A549 (cell line): ENCODE data around the gene SPAG6. TPM values are rescaled to one million over a fixed set of nuclear protein-coding genes. Genes with fewer than 3 reads are reported as not detected.

Experiments used
- BHLHE40 ChIP-seq: IDR thresholded peaks from 2 replicates; pipeline ENCODE4 v1.6.1; 2012; ENCODE audit warnings: low read depth, low read length, inconsistent platforms
- CBX2 ChIP-seq: fragments of 200-600 bp; sonication (generic); IDR thresholded peaks from 2 replicates; pipeline ENCODE4 v1.6.1; 2016; ENCODE audit warnings: low read depth, mild to moderate bottlenecking, borderline replicate concordance
- CBX8 ChIP-seq: fragments of 200-600 bp; sonication (generic); IDR thresholded peaks from 2 replicates; pipeline ENCODE4 v1.6.1; 2016
- CEBPB ChIP-seq, 2 experiments: fragments of >200 bp in 1 of 2; sonication (Bioruptor Twin) in 1 of 2; formaldehyde crosslinking in 1 of 2; IDR thresholded peaks; 2 replicates each; pipeline ENCODE4 v1.6.1; 2012 to 2016
- CHD2 ChIP-seq: fragments of 150-350 bp; IDR thresholded peaks from 2 replicates; pipeline ENCODE4 v1.6.1; 2014; ENCODE audit warnings: low read length; ENCODE audit not compliant: partially characterized antibody
- EHF ChIP-seq: fragments of 250-450 bp; sonication (Bioruptor Pico); IDR thresholded peaks from 2 replicates; pipeline ENCODE4 v1.5.0; 2020; ENCODE audit warnings: mild to moderate bottlenecking
- EHMT2 ChIP-seq: fragments of 200-600 bp; sonication (generic); IDR thresholded peaks from 2 replicates; pipeline ENCODE4 v1.6.1; 2016; ENCODE audit warnings: antibody characterized with exemption, low read depth, mild to moderate bottlenecking, moderate library complexity
- EP300 ChIP-seq, 2 experiments: fragments of >200 bp; sonication (Bioruptor Twin); formaldehyde crosslinking; IDR thresholded peaks; 2 replicates in 1 of 2; 3 replicates in 1 of 2; pipeline ENCODE4 v1.6.1; 2016 to 2017
- ESRRA ChIP-seq: fragments of 150-350 bp; IDR thresholded peaks from 2 replicates; pipeline ENCODE4 v1.6.1; 2014; ENCODE audit warnings: mild to moderate bottlenecking, low read length, borderline replicate concordance
- FOSB ChIP-seq: fragments of 250-450 bp; sonication (Bioruptor Pico); IDR thresholded peaks from 2 replicates; pipeline ENCODE4 v1.5.0; 2020; ENCODE audit warnings: mild to moderate bottlenecking, moderate library complexity
- FOSL2 ChIP-seq, 2 experiments: fragments of 450-650 bp in 1 of 2; fragments of >200 bp in 1 of 2; sonication (Bioruptor Twin) in 1 of 2; formaldehyde crosslinking; IDR thresholded peaks; 2 replicates each; pipeline versions ENCODE4 v1.5.0 to v1.6.1; 2016 to 2020; ENCODE audit warnings: mild to moderate bottlenecking in 1 of 2, moderate library complexity in 1 of 2
- FOXS1 ChIP-seq: fragments of 250-450 bp; sonication (Bioruptor Pico); IDR thresholded peaks from 2 replicates; pipeline ENCODE4 v1.5.0; 2020; ENCODE audit warnings: mild to moderate bottlenecking, moderate library complexity
- HEYL ChIP-seq: fragments of 250-450 bp; sonication (Bioruptor Pico); IDR thresholded peaks from 2 replicates; pipeline ENCODE4 v1.8.0; 2021; ENCODE audit warnings: mild to moderate bottlenecking, moderate library complexity
- HOXA7 ChIP-seq: fragments of 250-450 bp; sonication (Bioruptor Pico); IDR thresholded peaks from 2 replicates; pipeline ENCODE4 v1.5.0; 2020; ENCODE audit warnings: mild to moderate bottlenecking, moderate library complexity
- HOXB13 ChIP-seq: fragments of 250-450 bp; sonication (Bioruptor Pico); IDR thresholded peaks from 2 replicates; pipeline ENCODE4 v1.5.0; 2020; ENCODE audit warnings: low read depth, mild to moderate bottlenecking, moderate library complexity
- HOXB5 ChIP-seq: fragments of 250-450 bp; sonication (Bioruptor Pico); IDR thresholded peaks from 2 replicates; pipeline ENCODE4 v1.5.0; 2020; ENCODE audit warnings: mild to moderate bottlenecking, moderate library complexity
- JUNB ChIP-seq: fragments of >200 bp; sonication (Bioruptor Twin); formaldehyde crosslinking; IDR thresholded peaks from 2 replicates; pipeline ENCODE4 v1.6.1; 2016
- KDM1A ChIP-seq: fragments of 200-600 bp; sonication (generic); IDR thresholded peaks from 2 replicates; pipeline ENCODE4 v1.6.1; 2016; ENCODE audit warnings: low read depth, mild to moderate bottlenecking
- KDM5A ChIP-seq: fragments of 200-600 bp; sonication (generic); IDR thresholded peaks from 2 replicates; pipeline ENCODE4 v1.6.1; 2016; ENCODE audit warnings: antibody characterized with exemption, mild to moderate bottlenecking
- MAFK ChIP-seq: fragments of 450-650 bp; IDR thresholded peaks from 2 replicates; pipeline ENCODE4 v1.6.1; 2014; ENCODE audit not compliant: partially characterized antibody
- MAZ ChIP-seq: fragments of 150-350 bp; IDR thresholded peaks from 2 replicates; pipeline ENCODE4 v1.6.1; 2014; ENCODE audit warnings: antibody characterized with exemption, low read depth, low read length, borderline replicate concordance
- MYC ChIP-seq: IDR thresholded peaks from 2 replicates; pipeline ENCODE4 v1.6.1; 2012; ENCODE audit warnings: mild to moderate bottlenecking, inconsistent platforms, low read length, improper control_type of control experiment, borderline replicate concordance
- POLR2AphosphoS2 ChIP-seq: conservative IDR thresholded peaks from 2 replicates; pipeline ENCODE4 v1.6.1; 2012; ENCODE audit warnings: low read length, improper control_type of control experiment, inconsistent platforms
- RFX5 ChIP-seq: fragments of 450-650 bp; IDR thresholded peaks from 2 replicates; pipeline ENCODE4 v1.7.1; 2014; ENCODE audit warnings: antibody characterized with exemption, mild to moderate bottlenecking, moderate library complexity
- RNF2 ChIP-seq: fragments of 200-600 bp; sonication (generic); IDR thresholded peaks from 2 replicates; pipeline ENCODE4 v1.6.1; 2016; ENCODE audit warnings: low read depth, mild to moderate bottlenecking, antibody characterized with exemption, moderate library complexity, borderline replicate concordance
- SMC3 ChIP-seq: fragments of >200 bp; sonication (Bioruptor Twin); formaldehyde crosslinking; IDR thresholded peaks from 3 replicates; pipeline ENCODE4 v1.6.1; 2018; ENCODE audit warnings: inconsistent platforms
- SREBF2 ChIP-seq: fragments of 450-650 bp; IDR thresholded peaks from 2 replicates; pipeline ENCODE4 v1.6.1; 2014; ENCODE audit warnings: mild to moderate bottlenecking, moderate library complexity
- TFCP2L1 ChIP-seq: fragments of 250-450 bp; sonication (Bioruptor Pico); IDR thresholded peaks from 2 replicates; pipeline ENCODE4 v1.5.0; 2021; ENCODE audit warnings: mild to moderate bottlenecking
- TP53 ChIP-seq: fragments of 250-450 bp; sonication (Bioruptor Pico); IDR thresholded peaks from 2 replicates; pipeline ENCODE4 v1.5.0; 2021; ENCODE audit warnings: mild to moderate bottlenecking, moderate library complexity
- ZC3H11A ChIP-seq: fragments of 450-650 bp; IDR thresholded peaks from 2 replicates; pipeline ENCODE4 v1.6.1; 2014; ENCODE audit warnings: antibody characterized with exemption, mild to moderate bottlenecking
- ZNF302 ChIP-seq: fragments of 250-450 bp; sonication (Bioruptor Pico); IDR thresholded peaks from 2 replicates; pipeline ENCODE4 v1.9.0; 2021; ENCODE audit warnings: inconsistent platforms, mild to moderate bottlenecking, moderate library complexity
- ZSCAN20 ChIP-seq: fragments of 250-450 bp; sonication (Bioruptor Pico); IDR thresholded peaks from 2 replicates; pipeline ENCODE4 v1.8.0; 2022; ENCODE audit warnings: mild to moderate bottlenecking, moderate library complexity
- polyA plus RNA-seq, 4 experiments: library from polyadenylated mRNA; depleted of rRNA in 3 of 4; stranded (reverse); fragments of >200 nt; fragmentation: RNase III in 1 of 4; extraction: RNeasy Plus Mini Kit Qiagen cat#74134 plus additional on column Dnase treatment in 1 of 4; gene quantifications; 2 replicates in 3 of 4; 3 replicates in 1 of 4; pipeline ENCODE4 v1.2.3, GENCODE V29; 2011 to 2017
- TF ChIP-seq, protein P1 (sequence below): fragments of 250-450 bp; sonication (Bioruptor Pico); IDR thresholded peaks from 2 replicates; pipeline ENCODE4 v1.5.0; 2021; ENCODE audit warnings: mild to moderate bottlenecking, moderate library complexity, borderline replicate concordance
- TF ChIP-seq, protein P2 (sequence below): fragments of >200 bp; sonication (Bioruptor Twin); formaldehyde crosslinking; IDR thresholded peaks from 2 replicates; pipeline ENCODE4 v1.6.1; 2016
- TF ChIP-seq, protein P3 (sequence below): fragments of 150-350 bp; IDR thresholded peaks from 2 replicates; pipeline ENCODE4 v1.6.1; 2014; ENCODE audit warnings: low read depth, mild to moderate bottlenecking, low read length
- TF ChIP-seq, protein P4 (sequence below): IDR thresholded peaks from 2 replicates; pipeline ENCODE4 v1.6.1; 2012; ENCODE audit warnings: low read depth, borderline replicate concordance
- TF ChIP-seq, protein P5 (sequence below): fragments of 450-650 bp; IDR thresholded peaks from 2 replicates; pipeline ENCODE4 v1.6.1; 2014; ENCODE audit warnings: antibody characterized with exemption
- TF ChIP-seq, protein P6 (sequence below): fragments of >200 bp; sonication (Bioruptor Twin); formaldehyde crosslinking; IDR thresholded peaks from 3 replicates; pipeline ENCODE4 v1.6.1; 2016

SPAG6 gene
- polyA plus RNA-seq, 2 of the 4 experiments (the other 2 are of a cell fraction), result 0.04 TPM; not detected in 1

DNA sequence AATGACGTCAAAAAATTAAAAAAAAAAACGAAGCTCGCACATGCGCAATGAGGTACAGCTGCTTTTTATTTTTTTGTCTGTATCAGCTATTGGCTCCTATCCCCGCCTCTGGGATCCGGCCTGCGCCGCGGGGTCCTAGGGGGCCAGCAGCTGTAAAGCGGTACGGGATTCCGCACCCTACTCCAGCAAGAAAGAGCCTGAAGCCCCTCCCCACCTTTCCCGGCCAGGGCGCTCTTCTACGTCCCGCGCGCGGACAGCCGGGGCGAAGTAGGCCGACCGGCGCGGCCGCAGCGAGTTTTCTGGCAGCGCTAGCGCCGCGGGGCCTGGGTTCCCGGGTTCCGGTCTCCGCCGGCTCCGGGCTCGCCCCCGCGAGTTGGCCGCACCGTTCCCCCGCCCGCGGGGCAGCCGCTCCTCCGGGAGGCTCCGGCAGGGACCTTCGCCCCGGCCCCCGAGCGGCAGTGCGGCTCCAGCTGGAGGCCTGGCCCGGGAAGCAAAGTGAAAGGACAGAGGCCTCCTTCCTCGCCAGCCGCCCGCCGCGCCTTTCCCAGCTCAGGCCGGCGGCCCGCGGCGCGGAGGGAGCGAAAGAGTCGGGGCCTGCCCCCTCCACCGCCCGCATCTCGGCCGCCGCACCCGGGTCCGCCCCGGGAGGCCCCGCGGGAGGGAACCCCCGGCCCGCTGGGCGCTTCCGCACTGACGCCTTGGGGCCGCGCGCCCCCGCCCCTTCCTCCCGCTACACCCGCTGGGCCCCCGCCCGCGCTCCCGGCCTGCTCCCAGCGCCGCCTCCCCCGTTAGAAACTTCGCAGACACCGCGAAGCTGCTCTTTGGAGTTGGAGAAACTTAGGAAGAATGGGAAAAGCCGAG is 4.7 kb upstream of the SPAG6 start (continued):
- TF ChIP-seq, protein P1, sequence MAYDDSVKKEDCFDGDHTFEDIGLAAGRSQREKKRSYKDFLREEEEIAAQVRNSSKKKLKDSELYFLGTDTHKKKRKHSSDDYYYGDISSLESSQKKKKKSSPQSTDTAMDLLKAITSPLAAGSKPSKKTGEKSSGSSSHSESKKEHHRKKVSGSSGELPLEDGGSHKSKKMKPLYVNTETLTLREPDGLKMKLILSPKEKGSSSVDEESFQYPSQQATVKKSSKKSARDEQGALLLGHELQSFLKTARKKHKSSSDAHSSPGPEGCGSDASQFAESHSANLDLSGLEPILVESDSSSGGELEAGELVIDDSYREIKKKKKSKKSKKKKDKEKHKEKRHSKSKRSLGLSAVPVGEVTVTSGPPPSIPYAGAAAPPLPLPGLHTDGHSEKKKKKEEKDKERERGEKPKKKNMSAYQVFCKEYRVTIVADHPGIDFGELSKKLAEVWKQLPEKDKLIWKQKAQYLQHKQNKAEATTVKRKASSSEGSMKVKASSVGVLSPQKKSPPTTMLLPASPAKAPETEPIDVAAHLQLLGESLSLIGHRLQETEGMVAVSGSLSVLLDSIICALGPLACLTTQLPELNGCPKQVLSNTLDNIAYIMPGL (CRISPR knock-in tag), result peak; percentile 95
- TF ChIP-seq, protein P2, sequence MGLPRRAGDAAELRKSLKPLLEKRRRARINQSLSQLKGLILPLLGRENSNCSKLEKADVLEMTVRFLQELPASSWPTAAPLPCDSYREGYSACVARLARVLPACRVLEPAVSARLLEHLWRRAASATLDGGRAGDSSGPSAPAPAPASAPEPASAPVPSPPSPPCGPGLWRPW, result no peak
- TF ChIP-seq EP300 (IDR thresholded peaks at IDR 0.05), result no peak
- TF ChIP-seq, protein P3, sequence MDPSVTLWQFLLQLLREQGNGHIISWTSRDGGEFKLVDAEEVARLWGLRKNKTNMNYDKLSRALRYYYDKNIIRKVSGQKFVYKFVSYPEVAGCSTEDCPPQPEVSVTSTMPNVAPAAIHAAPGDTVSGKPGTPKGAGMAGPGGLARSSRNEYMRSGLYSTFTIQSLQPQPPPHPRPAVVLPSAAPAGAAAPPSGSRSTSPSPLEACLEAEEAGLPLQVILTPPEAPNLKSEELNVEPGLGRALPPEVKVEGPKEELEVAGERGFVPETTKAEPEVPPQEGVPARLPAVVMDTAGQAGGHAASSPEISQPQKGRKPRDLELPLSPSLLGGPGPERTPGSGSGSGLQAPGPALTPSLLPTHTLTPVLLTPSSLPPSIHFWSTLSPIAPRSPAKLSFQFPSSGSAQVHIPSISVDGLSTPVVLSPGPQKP, result no peak
- no peak for TF ChIP-seq ZNF302
- no peak; the same call in 1 of the 2 replicates for TF ChIP-seq RNF2
- no peak for TF ChIP-seq MAZ
- no peak for TF ChIP-seq ZC3H11A
- TF ChIP-seq SREBF2, result no peak
- no peak for TF ChIP-seq CBX2
- no peak for TF ChIP-seq KDM1A
- TF ChIP-seq HOXB5 (CRISPR knock-in tag), result no peak
- no peak for TF ChIP-seq ESRRA
- no peak for TF ChIP-seq TP53 (CRISPR knock-in tag)
- TF ChIP-seq POLR2AphosphoS2, result no peak
- no peak for TF ChIP-seq CHD2
- peak; percentile 46 for TF ChIP-seq MAFK
- TF ChIP-seq FOXS1 (CRISPR knock-in tag), result no peak
- no peak for TF ChIP-seq HEYL
- TF ChIP-seq EHMT2, result no peak
- TF ChIP-seq, protein P4, sequence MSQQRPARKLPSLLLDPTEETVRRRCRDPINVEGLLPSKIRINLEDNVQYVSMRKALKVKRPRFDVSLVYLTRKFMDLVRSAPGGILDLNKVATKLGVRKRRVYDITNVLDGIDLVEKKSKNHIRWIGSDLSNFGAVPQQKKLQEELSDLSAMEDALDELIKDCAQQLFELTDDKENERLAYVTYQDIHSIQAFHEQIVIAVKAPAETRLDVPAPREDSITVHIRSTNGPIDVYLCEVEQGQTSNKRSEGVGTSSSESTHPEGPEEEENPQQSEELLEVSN, result peak; percentile 66; the same call in 1 of the 2 replicates
- TF ChIP-seq ZSCAN20, result no peak
- no peak for TF ChIP-seq CEBPB (IDR thresholded peaks at IDR 0.05)
- TF ChIP-seq HOXA7 (CRISPR knock-in tag), result no peak
- no peak for TF ChIP-seq FOSB (CRISPR knock-in tag)
- TF ChIP-seq, protein P5, sequence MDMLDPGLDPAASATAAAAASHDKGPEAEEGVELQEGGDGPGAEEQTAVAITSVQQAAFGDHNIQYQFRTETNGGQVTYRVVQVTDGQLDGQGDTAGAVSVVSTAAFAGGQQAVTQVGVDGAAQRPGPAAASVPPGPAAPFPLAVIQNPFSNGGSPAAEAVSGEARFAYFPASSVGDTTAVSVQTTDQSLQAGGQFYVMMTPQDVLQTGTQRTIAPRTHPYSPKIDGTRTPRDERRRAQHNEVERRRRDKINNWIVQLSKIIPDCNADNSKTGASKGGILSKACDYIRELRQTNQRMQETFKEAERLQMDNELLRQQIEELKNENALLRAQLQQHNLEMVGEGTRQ, result no peak
- TF ChIP-seq HOXB13 (CRISPR knock-in tag), result no peak
- no peak for TF ChIP-seq EHF
- TF ChIP-seq, protein P6, sequence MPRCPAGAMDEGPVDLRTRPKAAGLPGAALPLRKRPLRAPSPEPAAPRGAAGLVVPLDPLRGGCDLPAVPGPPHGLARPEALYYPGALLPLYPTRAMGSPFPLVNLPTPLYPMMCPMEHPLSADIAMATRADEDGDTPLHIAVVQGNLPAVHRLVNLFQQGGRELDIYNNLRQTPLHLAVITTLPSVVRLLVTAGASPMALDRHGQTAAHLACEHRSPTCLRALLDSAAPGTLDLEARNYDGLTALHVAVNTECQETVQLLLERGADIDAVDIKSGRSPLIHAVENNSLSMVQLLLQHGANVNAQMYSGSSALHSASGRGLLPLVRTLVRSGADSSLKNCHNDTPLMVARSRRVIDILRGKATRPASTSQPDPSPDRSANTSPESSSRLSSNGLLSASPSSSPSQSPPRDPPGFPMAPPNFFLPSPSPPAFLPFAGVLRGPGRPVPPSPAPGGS, result peak; percentile 59; the same call in 2 of the 3 replicates
- TF ChIP-seq MYC, result no peak
- no peak for TF ChIP-seq FOSL2 (IDR thresholded peaks at IDR 0.05)
- no peak for TF ChIP-seq FOSL2 (CRISPR knock-in tag; IDR thresholded peaks at IDR 0.05)
- no peak for TF ChIP-seq JUNB
- no peak for TF ChIP-seq KDM5A
- TF ChIP-seq TFCP2L1 (CRISPR knock-in tag), result no peak
- TF ChIP-seq BHLHE40, result no peak
- no peak for TF ChIP-seq CBX8
- no peak for TF ChIP-seq RFX5
- no peak for TF ChIP-seq SMC3
